Measurements from ENCODE around the gene SPDYE16.
"Not testable (repeated sequence)": the region's sequence is repeated elsewhere in the genome, so short reads cannot be mapped to it uniquely, and the experiment has no call there.

SPDYE16 gene, protein sequence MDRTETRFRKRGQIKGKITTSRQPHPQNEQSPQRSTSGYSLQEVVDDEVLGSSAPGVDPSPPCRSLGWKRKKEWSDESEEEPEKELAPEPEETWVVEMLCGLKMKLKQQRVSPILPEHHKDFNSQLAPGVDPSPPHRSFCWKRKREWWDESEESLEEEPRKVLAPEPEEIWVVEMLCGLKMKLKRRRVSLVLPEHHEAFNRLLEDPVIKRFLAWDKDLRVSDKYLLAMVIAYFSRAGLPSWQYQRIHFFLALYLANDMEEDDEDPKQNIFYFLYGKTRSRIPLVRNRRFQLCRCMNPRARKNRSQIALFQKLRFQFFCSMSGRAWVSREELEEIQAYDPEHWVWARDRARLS

DNA sequence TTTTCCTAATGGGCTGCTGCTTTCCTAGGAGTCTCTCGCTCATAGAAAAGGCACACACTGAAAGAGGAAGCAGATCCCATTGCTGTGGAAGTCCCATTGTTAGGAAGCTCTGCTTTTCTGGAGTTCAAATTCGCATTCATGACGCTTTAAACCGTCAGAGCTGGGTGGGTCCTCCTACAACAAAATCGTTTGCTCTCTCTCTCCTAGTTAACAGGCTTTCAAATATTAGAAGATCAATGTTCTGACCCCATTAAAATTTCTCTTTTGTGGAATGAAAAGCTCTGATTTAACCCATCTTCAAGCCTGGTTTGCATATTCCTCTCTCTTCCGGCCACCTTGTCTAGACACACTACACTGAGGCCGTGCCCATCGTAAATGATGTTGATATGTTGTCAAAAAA is at the start of gene SPDYE16:
Gene SPDYE16, minus strand, starts transcription at position 101 of the 400 bp plus-strand sequence. CDS start 1,838 bp downstream, outside the sequence.
- not testable (repeated sequence) for H3K27ac ChIP-seq; DNase-seq (ENCODE audit: low read depth, low spot score)

DNA sequence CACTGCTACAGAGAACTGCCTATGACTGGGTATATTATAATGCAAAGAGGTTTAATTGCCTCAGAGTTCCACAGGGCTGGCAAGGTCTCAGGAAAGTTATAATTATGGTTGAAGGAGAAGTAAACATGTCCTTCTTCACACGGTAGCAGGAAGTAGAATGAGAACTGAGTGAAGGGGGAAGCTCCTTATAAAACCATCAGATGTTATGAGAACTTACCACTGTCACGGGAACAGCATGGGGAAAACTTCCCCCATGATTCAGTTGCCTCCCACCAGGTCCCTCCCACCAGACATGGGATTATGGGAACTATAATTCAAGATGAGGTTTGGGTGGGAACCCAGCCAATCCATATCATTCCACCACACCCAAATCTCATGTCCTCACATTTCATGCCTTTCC is 49.6 kb upstream of the SPDYE16 start:
- H3K4me3 ChIP-seq; DNase-seq (ENCODE audit: low read depth, low spot score); H3K9ac ChIP-seq (ENCODE audit: insufficient read length); H3K36me3 ChIP-seq (ENCODE audit: insufficient read depth, low read length); H3K9me3 ChIP-seq (ENCODE audit: low read depth, low read length); H3K27ac ChIP-seq: not testable (repeated sequence)

More for the DNA sequence above, at the start of gene SPDYE16:
- H3K9ac ChIP-seq (ENCODE audit: insufficient read length); H3K36me3 ChIP-seq (ENCODE audit: insufficient read depth, low read length); H3K9me3 ChIP-seq (ENCODE audit: low read depth, low read length); H3K4me3 ChIP-seq: not testable (repeated sequence)

DNA sequence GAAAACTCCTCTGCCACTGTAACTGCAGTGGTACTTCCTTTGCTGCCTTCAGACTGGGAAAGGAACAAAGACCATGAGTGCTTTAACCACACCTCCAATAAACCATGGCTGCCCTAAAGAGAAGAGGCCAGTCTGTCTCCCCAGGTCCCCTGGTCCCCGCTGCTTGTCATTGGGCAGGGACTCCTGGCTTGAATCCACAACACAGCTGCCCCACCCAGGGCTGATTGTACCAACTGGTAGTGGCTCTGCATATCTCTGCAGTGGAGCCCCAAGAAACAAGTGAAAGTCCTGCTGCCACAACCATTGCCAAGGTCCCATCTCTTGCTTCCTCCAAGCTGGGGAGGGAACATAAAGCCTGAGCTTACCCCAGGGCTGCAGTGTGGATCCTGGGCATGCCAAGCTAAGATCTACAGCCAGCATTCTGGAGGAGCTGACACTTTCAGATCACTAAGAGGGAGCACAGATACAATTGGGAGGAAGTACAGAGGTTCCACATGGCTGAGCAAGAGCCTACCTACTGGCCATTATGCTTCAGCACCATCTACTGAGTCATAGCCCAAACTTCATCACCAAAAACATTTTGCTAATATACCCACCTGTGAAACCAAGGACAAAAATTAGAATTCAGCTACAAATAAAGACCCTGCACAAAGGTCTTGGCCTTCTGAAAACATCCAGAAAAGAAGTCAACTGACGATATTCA is 48.7 kb upstream of the SPDYE16 start:
- H3K9ac ChIP-seq (ENCODE audit: insufficient read length); H3K36me3 ChIP-seq (ENCODE audit: insufficient read depth, low read length); H3K27ac ChIP-seq; H3K9me3 ChIP-seq (ENCODE audit: low read depth, low read length); DNase-seq (ENCODE audit: low read depth, low spot score); H3K4me3 ChIP-seq: not testable (repeated sequence)

DNA sequence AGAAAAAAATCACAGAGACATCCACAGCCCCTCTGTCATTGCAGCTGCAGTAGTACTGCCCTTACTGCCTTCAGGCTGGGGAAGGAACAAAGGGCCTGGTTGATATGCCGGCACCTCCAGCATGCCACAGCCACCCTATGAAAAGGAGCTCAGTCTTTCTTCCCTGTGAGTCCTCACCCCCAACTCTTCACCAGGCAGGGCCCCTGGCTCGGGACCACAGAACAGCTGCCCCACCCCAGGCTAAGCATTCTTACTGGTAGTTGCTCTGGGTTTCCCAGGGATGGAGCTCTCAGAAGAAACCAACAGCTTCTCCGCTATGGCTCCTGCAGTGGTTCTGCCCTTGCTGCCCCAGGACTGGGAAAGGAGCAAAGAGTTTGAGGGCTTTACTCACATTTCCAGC is 47.9 kb upstream of the SPDYE16 start:
- not testable (repeated sequence) for DNase-seq (ENCODE audit: low read depth, low spot score); H3K9ac ChIP-seq (ENCODE audit: insufficient read length); H3K9me3 ChIP-seq (ENCODE audit: low read depth, low read length); H3K36me3 ChIP-seq (ENCODE audit: insufficient read depth, low read length); H3K4me3 ChIP-seq; H3K27ac ChIP-seq

DNA sequence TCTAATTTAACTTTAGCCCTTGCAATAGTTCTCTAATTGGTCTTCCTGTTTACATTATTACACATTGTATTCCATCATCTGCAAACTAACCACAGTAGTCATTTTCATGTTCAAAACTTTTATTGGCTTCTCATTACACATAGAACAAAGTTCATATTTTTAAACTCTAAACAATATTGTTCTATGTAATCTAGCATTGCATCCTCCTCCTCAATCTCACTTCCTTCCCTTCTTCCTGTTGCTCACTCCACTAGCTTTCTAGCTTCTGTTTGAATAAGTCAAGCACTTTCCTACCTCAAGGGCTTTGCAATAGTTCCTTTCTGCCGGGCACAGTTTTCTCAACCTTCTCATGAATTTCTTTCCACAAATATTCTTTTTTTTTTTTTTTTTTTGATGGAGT is 45.5 kb upstream of the SPDYE16 start:
- not testable (repeated sequence) for H3K27ac ChIP-seq; H3K9ac ChIP-seq (ENCODE audit: insufficient read length); H3K36me3 ChIP-seq (ENCODE audit: insufficient read depth, low read length); H3K4me3 ChIP-seq; H3K9me3 ChIP-seq (ENCODE audit: low read depth, low read length); DNase-seq (ENCODE audit: low read depth, low spot score)

DNA sequence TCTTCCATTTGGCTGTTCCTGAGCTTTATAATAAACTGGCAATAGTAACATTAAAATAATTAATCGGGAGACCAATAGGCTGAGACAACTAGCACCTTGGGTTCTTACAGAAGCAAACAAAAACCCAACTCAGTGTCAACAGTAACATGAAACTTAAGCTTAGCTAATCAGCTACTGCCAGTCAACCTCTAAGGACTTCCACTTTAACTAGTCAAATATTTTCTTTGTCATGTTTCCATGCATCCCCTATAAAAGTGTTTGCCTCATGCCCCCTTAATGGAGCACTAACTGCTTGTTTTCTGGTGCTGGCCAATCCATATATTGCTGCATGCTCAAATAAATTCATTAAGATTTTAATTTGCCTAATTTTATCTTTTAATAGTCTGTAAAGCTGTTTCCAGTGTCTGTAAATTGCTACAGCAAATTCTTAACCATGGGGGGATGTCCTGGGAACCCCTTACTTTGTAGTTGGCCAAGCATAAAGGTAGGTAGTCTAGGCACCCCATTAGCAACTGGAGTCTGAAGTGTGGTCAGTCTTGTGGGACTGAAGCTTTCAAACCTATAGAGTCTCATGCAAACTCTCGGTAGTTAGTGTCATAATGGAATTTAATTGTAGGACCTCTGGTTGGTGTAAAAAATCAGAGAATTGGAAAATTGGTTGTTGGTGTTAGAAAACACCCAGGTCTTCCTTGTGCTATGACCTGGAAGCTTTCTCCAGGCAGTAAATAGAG is 43.7 kb upstream of the SPDYE16 start:
- not testable (repeated sequence) for H3K36me3 ChIP-seq (ENCODE audit: insufficient read depth, low read length); DNase-seq (ENCODE audit: low read depth, low spot score); H3K27ac ChIP-seq; H3K9ac ChIP-seq (ENCODE audit: insufficient read length); H3K4me3 ChIP-seq; H3K9me3 ChIP-seq (ENCODE audit: low read depth, low read length)

DNA sequence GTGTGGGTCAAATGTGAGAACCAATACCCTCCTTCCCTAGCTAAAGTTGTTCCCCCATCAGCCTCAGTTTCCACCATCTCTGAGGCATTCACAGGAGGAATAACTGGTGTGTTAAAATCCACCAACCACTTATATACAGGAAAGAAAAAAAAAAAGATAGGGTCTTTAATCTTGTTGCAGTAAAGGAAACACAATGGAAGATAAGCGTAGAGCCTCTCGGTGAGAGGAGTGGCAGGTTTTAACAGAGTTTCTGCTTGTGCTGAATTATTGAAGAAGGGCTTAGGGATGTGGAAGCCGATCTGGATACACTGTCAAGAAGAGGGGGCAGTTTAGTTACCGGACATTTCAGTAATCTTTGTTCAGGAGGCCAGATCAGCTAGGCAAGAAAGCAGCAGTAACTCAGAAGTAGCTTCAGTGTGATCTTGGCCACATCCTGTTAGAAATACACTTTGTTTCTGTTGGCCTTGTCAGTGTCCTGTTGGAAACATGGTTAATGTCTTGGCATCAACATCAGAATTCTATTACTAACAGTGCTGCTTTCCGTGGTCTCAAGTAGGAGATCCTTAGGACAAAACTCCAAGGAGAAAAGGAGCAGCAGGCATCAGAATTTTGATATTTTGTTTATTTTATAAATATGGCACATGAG is 40.7 kb upstream of the SPDYE16 start:
- not testable (repeated sequence) for DNase-seq (ENCODE audit: low read depth, low spot score); H3K4me3 ChIP-seq; H3K9me3 ChIP-seq (ENCODE audit: low read depth, low read length); H3K9ac ChIP-seq (ENCODE audit: insufficient read length); H3K27ac ChIP-seq; H3K36me3 ChIP-seq (ENCODE audit: insufficient read depth, low read length)

DNA sequence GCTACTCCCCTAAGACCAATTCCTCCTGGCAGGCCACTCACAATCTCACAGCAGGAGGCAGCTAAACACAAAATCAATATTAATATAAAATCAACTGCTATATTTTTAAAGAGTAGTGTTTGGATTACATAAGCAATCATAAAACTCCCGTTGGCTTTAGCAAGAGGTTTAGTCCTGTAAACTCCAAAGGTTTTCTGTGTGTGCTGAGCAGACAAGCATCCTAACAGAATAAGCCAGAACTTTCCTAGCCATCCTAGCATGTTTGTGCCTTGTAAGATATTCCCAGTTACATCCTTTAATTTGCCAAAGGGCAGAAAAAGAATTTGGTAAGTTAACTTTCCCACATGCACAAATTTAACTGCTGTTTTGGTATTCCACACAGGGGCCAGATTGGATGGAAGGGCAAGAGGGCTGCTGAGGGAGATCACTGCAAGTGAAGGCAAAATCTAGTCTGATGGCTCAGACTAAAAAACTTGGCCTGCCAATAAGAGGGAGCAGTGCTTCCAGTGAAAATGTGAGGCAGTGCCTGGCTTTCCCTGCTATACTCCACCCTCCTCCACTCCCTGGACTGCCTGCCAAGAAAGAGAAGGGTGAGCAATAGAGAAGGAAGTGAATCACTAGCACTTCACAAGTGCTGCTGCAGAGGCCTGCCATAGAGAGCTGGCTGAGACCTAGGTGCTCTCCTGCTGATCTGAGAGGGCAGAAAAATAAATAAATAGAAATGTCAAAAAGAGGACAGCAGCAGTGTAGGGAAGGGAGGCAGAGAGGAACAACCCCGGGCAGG is 39.9 kb upstream of the SPDYE16 start:
- H3K9ac ChIP-seq (ENCODE audit: insufficient read length); H3K27ac ChIP-seq; H3K9me3 ChIP-seq (ENCODE audit: low read depth, low read length); DNase-seq (ENCODE audit: low read depth, low spot score); H3K4me3 ChIP-seq; H3K36me3 ChIP-seq (ENCODE audit: insufficient read depth, low read length): not testable (repeated sequence)

DNA sequence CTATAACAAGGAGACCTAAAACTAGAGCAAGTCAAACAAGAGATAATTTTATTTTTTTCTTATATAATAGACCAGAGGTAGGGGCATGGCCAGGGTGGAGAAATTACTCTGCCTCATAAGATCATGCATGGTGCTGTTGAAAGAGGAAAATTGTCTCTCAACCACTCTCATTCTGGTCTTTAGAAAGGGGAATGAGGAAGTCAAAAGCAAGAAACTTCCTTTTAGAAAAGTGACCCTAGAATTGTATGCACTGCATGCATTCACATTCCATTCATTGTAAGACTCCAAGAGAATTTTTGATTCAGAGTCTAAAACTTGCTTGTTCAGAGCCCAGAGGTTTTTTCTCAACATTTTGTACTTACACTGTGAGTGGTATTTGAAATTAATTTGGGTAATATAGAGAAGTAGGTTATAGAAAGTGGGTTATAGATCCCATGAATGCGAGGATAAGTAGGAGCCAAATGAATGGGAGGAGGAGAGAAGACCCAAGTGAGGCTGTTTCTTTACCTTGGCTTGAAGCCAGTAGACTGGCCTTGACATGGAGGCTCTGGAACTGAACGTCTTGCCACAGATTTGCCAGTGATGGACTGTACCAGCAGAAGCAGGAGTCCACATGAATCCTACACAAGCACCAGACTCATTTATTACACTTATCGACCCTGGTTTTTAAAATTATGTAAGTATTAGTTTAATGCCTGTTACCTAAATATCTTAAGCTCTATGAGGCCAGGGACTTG is 33.0 kb upstream of the SPDYE16 start:
- not testable (repeated sequence) for H3K27ac ChIP-seq; DNase-seq (ENCODE audit: low read depth, low spot score)

DNA sequence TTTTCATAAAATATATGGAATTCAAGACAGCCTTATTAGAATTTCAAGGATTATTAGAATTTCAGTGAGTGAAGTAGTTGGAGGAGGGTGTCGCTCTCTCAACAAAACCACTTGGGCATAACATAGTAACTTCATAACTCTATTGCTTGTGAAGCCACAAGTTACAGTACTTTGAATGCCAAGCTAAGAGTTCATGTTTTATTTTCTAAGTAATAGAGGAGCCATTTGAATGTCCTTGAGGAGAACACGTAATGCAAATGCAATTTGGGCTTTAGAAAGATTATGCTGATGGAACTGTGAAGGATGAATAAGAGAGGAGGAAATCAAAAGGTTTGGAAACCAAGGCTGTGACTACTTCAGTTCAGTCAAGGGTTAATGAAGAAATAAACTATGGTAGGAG is 32.3 kb upstream of the SPDYE16 start:
- H3K9ac ChIP-seq (ENCODE audit: insufficient read length); H3K4me3 ChIP-seq; DNase-seq (ENCODE audit: low read depth, low spot score); H3K9me3 ChIP-seq (ENCODE audit: low read depth, low read length); H3K36me3 ChIP-seq (ENCODE audit: insufficient read depth, low read length); H3K27ac ChIP-seq: not testable (repeated sequence)

More for the DNA sequence above, 33.0 kb upstream of the SPDYE16 start:
- not testable (repeated sequence) for H3K36me3 ChIP-seq (ENCODE audit: insufficient read depth, low read length); H3K9ac ChIP-seq (ENCODE audit: insufficient read length); H3K9me3 ChIP-seq (ENCODE audit: low read depth, low read length); H3K4me3 ChIP-seq

DNA sequence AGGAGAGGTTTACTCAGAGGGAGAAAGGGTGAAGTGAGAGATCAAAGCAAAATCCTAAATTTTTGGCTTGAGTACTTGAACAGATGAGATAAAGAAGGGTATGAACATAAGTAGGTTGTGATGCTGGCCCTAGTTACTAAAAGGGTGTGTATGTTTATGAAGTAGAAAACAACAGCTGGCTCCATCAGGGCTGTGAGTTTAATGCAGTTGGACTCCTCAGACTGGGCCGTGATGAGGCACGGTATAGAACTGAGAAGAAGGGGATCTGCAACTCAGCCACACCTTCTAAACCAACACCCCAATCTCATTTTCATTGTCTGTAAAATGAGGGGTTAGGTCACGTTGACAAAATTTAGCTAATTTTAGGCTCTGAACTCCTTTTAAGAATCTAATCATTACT is 29.2 kb upstream of the SPDYE16 start:
- H3K27ac ChIP-seq; H3K9me3 ChIP-seq (ENCODE audit: low read depth, low read length); H3K36me3 ChIP-seq (ENCODE audit: insufficient read depth, low read length); H3K9ac ChIP-seq (ENCODE audit: insufficient read length); H3K4me3 ChIP-seq; DNase-seq (ENCODE audit: low read depth, low spot score): not testable (repeated sequence)

DNA sequence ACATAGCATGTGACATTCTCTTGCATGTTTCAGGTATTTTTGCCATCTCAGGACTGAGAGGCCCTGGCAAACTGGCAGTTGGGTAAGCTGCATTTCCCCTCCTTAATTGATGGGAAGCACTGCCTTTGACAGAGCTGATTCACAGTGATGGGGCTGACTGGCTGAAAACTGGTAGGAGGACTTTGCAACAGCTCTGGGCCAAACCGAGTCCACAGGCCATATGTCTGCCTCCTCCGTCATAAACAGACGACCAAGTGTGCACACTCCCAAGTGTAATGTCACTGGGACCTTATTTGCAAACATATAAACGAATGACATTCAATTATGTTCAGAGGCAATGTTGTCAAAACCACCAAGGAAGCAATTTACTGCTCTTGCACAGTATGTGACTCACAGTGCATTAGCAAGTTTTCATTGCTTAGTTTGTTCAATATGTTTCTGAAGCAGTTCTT is 27.3 kb upstream of the SPDYE16 start:
- DNase-seq (ENCODE audit: low read depth, low spot score); H3K9me3 ChIP-seq (ENCODE audit: low read depth, low read length); H3K9ac ChIP-seq (ENCODE audit: insufficient read length); H3K4me3 ChIP-seq; H3K36me3 ChIP-seq (ENCODE audit: insufficient read depth, low read length): not testable (repeated sequence)
- 0 out of 2 replicates have a peak overlapping the region, but pooled peaks have one; percentile 36 for H3K27ac ChIP-seq

DNA sequence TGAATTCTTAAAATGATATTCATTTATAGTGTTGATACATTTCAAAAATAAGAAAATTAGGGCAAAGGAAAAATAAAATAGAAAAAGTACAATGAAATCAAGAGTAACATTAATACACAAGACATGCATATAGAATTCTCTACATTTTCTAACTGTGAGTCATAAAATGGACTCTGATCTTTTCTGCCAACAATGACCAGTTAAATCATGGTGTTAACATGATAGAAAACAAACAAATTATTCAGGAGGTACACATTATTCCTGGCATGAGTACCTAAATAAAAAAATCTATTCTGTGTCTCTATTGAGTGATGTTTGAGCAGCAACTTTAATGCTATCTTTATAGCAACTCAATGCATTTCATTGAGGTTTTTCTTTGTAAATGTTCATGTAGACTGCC is 25.6 kb upstream of the SPDYE16 start:
- DNase-seq (ENCODE audit: low read depth, low spot score); H3K27ac ChIP-seq; H3K4me3 ChIP-seq; H3K9ac ChIP-seq (ENCODE audit: insufficient read length); H3K36me3 ChIP-seq (ENCODE audit: insufficient read depth, low read length); H3K9me3 ChIP-seq (ENCODE audit: low read depth, low read length): not testable (repeated sequence)
